ENCODE results near the gene LRIG1.

Gene LRIG1

DNA sequence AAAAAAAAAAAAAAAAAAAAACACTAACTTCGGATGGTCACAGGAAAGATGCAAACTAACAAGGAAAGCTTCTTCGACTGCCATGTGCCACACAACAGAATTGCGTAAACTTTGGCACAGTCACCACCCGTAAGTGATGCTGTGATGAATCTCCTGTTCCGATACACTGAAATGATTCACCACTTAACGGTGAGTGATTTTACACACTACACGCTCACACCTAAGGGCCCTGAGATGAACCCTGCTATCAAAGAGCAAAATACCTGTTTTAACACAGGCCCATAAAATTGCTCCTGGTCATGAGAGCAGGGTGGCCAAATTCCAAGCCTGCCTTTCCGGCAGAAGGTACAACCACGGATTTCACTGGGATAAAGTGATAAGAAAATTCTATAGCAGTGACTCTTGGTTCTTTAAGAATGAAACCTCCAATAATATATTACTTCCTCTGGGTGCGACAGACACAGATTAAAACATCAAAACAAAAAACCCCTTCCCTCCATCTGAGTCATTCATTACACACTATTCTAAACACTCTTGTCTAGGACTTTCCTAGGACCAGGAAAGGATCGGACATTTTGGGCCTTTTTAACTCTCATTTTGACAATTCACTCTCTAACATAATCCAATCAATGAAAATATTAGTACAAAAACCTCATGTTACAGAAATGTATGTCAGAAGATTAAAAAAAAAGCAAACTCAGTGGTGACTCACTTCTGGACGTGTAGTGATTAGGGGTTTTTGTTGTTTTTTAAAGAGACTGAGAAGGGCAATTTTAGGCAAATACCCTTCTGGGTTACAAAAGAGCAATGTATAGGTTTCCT, 28.3 kb downstream of the LRIG1 start:
- H2AFZ ChIP-seq (ENCODE audit: low read length), result no peak overlapping the region
- H3K36me3 ChIP-seq (replicated peaks; ENCODE audit: insufficient read depth, low read length), result no peaks in the 10 kb centered on the region

DNA sequence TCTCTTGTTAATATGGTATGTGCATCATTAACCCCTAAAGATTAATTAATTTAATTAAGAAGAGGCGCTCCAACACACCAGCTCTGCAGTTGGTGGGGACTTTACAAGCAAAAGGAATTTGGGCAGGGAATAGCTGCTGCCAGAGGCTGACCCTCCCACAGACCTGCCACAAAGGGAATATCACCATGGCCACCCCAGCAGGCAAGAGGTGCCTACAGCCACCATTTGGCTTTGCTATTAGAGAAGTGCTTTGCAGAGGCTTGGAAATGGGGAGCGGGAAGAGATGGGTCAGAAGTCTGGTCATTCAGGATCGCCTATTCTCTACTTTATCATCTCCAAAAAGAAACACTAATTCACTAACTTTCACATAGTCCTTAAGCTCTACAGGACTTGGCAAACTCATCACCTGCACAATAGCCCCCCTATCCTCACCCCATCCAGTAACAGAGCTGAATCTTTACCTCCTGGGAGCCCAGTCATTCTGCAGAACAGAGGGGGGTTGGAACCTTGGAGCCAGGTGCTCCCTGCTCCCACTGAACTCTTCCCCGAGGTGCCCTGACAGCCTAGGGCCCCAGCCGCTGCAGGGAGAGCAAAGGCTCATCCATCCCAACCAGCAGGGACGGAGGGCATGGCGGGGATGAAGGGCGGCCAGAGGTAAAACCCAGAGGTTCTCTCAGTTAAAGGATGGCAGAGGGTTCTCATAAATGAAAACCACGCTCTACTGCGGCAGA, 29.7 kb downstream of the LRIG1 start:
- no peaks in the 10 kb centered on the region for H3K9me2 ChIP-seq (replicated peaks; ENCODE audit: insufficient read depth, low read length)
- H3K27ac ChIP-seq (ENCODE audit: low read length), result no peak overlapping the region
- H3K9ac ChIP-seq (ENCODE audit: low read length), result no peak overlapping the region
- H3K4me3 ChIP-seq (ENCODE audit: low read length), result no peak overlapping the region
- no peaks in the 10 kb centered on the region for H4K20me1 ChIP-seq (ENCODE audit: insufficient read depth, low read length)
- TF ChIP-seq EZH2 (optimal IDR thresholded peaks at IDR 0.05; ENCODE audit: low read depth, low read length), result no peak
- TF ChIP-seq, protein P1, sequence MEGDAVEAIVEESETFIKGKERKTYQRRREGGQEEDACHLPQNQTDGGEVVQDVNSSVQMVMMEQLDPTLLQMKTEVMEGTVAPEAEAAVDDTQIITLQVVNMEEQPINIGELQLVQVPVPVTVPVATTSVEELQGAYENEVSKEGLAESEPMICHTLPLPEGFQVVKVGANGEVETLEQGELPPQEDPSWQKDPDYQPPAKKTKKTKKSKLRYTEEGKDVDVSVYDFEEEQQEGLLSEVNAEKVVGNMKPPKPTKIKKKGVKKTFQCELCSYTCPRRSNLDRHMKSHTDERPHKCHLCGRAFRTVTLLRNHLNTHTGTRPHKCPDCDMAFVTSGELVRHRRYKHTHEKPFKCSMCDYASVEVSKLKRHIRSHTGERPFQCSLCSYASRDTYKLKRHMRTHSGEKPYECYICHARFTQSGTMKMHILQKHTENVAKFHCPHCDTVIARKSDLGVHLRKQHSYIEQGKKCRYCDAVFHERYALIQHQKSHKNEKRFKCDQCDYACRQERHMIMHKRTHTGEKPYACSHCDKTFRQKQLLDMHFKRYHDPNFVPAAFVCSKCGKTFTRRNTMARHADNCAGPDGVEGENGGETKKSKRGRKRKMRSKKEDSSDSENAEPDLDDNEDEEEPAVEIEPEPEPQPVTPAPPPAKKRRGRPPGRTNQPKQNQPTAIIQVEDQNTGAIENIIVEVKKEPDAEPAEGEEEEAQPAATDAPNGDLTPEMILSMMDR (IDR thresholded peaks at IDR 0.05; ENCODE audit: low read length), result no peak
- no peak overlapping the region for H3K4me2 ChIP-seq (ENCODE audit: low read depth, low read length)
- H3F3A ChIP-seq (ENCODE audit: insufficient read depth, low read length), result no peaks in the 10 kb centered on the region
- H3K79me2 ChIP-seq (ENCODE audit: low read length), result peaks cover 99% of the 10 kb centered on the region
- no peak for DNase-seq
- no peaks in the 10 kb centered on the region for H3K9me3 ChIP-seq (replicated peaks; ENCODE audit: insufficient read depth, low read length)
- no peak overlapping the region for H2AFZ ChIP-seq (ENCODE audit: low read length)
- H3K27me3 ChIP-seq (replicated peaks; ENCODE audit: insufficient read depth, low read length), result no peaks in the 10 kb centered on the region
- no peaks in the 10 kb centered on the region for H3K36me3 ChIP-seq (replicated peaks; ENCODE audit: insufficient read depth, low read length)
- peaks cover 21% of the 10 kb centered on the region for H3K4me1 ChIP-seq (ENCODE audit: low read length)

More for the DNA sequence above, 28.3 kb downstream of the LRIG1 start:
- Histone ChIP-seq H3K4me3 (ENCODE audit: low read length) (no peak overlapping the region), H3K79me2 (ENCODE audit: low read length) (peaks cover 99% of the 10 kb centered on the region), H3K4me2 (ENCODE audit: low read depth, low read length) (no peak overlapping the region), H3K27ac (ENCODE audit: low read length) (no peak overlapping the region), H3K4me1 (ENCODE audit: low read length) (peaks cover 21% of the 10 kb centered on the region), H3K9ac (ENCODE audit: low read length) (no peak overlapping the region), H3K9me3 (replicated peaks; ENCODE audit: insufficient read depth, low read length) (no peaks in the 10 kb centered on the region), H4K20me1 (ENCODE audit: insufficient read depth, low read length) (no peaks in the 10 kb centered on the region), H3K9me2 (replicated peaks; ENCODE audit: insufficient read depth, low read length) (no peaks in the 10 kb centered on the region), H3K27me3 (replicated peaks; ENCODE audit: insufficient read depth, low read length) (no peaks in the 10 kb centered on the region), H3F3A (ENCODE audit: insufficient read depth, low read length) (no peaks in the 10 kb centered on the region)
- DNase-seq, result no peak
- TF ChIP-seq EZH2 (optimal IDR thresholded peaks at IDR 0.05; ENCODE audit: low read depth, low read length), result no peak

DNA sequence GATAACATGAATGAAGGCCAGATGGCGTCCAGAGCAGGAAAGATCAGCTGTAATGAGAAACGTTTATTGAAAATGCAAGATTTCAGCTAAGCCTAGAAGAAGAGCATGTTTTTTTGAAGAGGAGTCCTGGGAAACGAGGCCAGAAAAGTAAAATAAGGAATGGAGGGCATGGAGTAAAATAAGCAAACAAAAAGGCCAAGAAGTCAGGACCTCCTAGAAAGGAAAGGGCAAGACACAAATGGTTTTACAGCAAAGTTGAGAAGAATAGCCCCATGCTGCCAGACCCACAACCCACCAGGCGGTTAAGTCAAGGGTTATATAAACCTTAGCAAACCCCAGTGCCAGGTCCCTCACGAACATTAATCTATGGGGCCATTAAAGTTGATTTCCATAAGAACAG, 30.5 kb downstream of the LRIG1 start:
- no peaks in the 10 kb centered on the region for H3F3A ChIP-seq (ENCODE audit: insufficient read depth, low read length)
- TF ChIP-seq EZH2 (optimal IDR thresholded peaks at IDR 0.05; ENCODE audit: low read depth, low read length) (no peak), EZH2phosphoT487 (IDR thresholded peaks at IDR 0.05; ENCODE audit: low read length) (no peak)
- TF ChIP-seq, protein P1 (IDR thresholded peaks at IDR 0.05; ENCODE audit: low read length), result no peak
- H3K27me3 ChIP-seq (replicated peaks; ENCODE audit: insufficient read depth, low read length), result no peaks in the 10 kb centered on the region
- H3K4me1 ChIP-seq (ENCODE audit: low read length), result peaks cover 21% of the 10 kb centered on the region
- no peaks in the 10 kb centered on the region for H4K20me1 ChIP-seq (ENCODE audit: insufficient read depth, low read length)
- no peak for DNase-seq
- H3K4me3 ChIP-seq (ENCODE audit: low read length), result no peak overlapping the region
- H3K36me3 ChIP-seq (replicated peaks; ENCODE audit: insufficient read depth, low read length), result no peaks in the 10 kb centered on the region
- H3K4me2 ChIP-seq (ENCODE audit: low read depth, low read length), result no peak overlapping the region
- H3K9ac ChIP-seq (ENCODE audit: low read length), result no peak overlapping the region
- H3K27ac ChIP-seq (ENCODE audit: low read length), result no peak overlapping the region
- no peaks in the 10 kb centered on the region for H3K9me3 ChIP-seq (replicated peaks; ENCODE audit: insufficient read depth, low read length)
- no peaks in the 10 kb centered on the region for H3K9me2 ChIP-seq (replicated peaks; ENCODE audit: insufficient read depth, low read length)
- peaks cover 98% of the 10 kb centered on the region for H3K79me2 ChIP-seq (ENCODE audit: low read length)
- no peak overlapping the region for H2AFZ ChIP-seq (ENCODE audit: low read length)

Data from MM.1S (cell line).